Kasumi-1 (cell line): ENCODE measurements around the gene CYB5RL.
"Not testable (repeated sequence)": the region's sequence is repeated elsewhere in the genome, so short reads cannot be mapped to it uniquely, and the experiment has no call there.

ENCODE experiments used
- DNase-seq, 2 experiments: peaks; one replicate each; lab custom pipeline; 2025; lab: John Stamatoyannopoulos, UW

CYB5RL gene

DNA sequence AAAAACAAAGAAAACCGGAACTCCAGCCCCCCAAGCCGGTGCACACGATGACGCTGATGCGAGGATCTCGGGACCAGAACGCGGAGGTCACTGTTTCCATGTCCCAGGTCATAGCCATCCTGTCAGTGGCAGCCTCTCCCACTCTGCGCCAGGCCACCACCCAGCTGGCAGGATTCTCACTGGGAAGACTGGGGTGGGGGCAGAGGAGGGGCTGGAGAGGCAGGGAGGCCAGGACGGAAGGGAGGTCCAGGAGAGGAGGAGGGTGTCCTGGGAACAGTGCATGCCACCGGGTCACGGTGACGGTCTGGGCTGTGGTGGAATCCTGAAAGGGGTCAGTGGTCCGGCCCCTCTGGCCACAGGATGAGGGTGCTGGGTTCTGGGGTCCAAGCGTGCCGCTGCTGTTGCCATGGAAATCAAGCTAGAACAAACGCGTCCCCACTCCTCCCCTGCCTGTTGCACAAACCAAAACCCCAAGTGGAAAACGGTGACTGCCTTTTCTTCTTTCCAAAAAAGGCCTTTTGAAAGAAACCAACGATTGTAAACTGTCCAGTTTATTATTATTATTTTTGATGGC is 26.2 kb upstream of the CYB5RL start:
- DNase-seq = no peak

DNA sequence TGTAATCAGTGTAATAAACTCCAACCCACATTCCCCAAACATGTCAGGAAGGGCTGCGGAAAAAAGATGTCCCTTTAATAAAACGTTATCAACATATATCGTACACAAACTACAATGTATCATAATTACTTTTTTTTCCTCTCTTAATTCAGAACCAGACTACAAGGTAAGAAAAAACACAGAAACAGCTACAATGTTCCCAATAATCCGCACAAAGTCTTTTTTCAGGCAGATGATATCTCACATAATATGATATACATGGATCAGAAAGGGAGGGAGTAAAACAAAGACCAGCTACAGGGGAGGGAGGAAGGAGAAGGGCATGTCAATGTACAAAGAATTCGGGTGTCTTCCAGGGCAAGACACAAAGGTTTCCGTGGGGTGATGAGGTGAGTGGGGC is 25.5 kb upstream of the CYB5RL start:
- no peak for DNase-seq

DNA sequence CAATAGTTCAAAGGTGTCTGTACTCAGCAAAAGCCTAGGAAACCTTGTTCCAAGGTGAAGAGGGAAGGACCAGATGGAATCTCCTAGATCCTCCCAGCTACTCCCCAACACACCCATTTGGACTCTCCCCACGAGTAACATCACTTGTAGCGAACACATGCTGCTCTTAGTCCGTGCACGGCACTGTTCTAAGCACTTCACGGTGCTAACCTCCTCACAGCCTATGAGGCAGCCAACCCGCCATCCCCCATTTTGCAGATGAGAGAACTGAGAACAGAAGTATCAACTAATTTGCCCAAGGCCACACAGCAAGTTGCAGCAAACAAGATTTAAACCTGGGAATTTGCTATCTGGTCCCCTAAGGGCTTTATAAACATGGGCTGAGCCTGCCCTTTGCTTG is 24.4 kb upstream of the CYB5RL start:
- no peak for DNase-seq

GRCh38 chr1:54223441-54224202 is 23.8 kb upstream of the CYB5RL start:
- no peak for DNase-seq

GRCh38 chr1:54222711-54223110 is 22.9 kb upstream of the CYB5RL start:
- DNase-seq = no peak

- no peak for DNase-seq
Observed at GRCh38 chr1:54221867-54222484, 22.1 kb upstream of the CYB5RL start.

GRCh38 chr1:54221113-54221834 is 21.4 kb upstream of the CYB5RL start:
- peak in 1 of 2 experiments; percentile 3 for DNase-seq

- peak; percentile 81 to 83 for DNase-seq
Observed at GRCh38 chr1:54220004-54220811, 20.4 kb upstream of the CYB5RL start.

DNA sequence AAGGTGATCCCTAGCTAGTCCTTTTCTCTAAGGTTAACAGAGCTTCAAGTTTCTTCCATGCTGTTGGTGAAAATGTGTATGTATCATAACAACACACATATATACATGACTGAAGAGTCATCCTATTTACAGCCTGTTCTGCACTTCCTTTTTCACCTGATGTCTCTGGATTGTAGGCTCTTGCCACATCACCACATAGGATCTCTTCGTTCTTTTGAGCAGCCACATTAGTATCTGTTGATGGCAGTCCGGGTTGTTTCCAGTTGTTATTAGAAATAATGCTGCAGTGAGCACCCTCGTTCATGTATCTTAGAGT is 19.8 kb upstream of the CYB5RL start:
- no peak for DNase-seq

DNA sequence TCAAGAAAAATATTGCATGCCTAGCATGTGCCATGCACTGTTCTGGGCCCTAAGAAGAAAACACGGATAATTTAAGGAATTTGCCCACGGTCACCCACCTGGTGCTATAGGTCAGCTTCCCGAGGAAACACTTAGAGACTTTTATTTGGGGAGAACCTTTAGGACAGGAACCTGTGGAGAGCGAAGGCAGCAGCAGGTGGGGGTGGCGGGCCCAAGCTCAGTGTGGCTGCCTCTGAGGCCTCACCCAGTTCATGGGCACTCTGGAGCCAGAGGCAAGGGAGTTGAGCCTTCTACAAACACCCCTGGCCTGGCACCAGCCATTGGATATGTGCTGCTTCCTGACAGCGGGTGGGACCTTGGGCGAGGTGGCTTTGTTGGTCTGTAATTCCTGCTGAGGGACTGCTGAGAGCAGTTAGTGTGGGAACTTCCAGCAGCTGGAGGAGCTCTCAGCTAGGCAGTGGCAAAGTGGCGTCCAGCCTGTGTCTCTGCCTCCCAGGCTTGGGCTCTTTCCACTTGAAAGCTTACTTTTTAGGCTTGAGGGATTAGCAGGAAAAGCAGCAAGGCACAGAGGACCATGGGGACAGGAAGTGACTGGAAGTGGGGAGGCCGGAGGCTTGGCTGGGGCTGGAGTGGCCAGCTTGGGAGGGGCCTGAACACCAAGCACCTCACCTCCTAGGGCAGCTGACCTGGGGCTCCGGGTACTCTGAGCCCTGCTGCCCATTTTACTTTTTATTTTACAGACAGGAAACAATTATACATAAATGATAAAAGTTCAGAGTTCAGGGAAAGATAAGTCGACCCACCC is 19.3 kb upstream of the CYB5RL start:
- no peak for DNase-seq

GRCh38 chr1:54215523-54215922 is 15.7 kb upstream of the CYB5RL start:
- no peak for DNase-seq

DNA sequence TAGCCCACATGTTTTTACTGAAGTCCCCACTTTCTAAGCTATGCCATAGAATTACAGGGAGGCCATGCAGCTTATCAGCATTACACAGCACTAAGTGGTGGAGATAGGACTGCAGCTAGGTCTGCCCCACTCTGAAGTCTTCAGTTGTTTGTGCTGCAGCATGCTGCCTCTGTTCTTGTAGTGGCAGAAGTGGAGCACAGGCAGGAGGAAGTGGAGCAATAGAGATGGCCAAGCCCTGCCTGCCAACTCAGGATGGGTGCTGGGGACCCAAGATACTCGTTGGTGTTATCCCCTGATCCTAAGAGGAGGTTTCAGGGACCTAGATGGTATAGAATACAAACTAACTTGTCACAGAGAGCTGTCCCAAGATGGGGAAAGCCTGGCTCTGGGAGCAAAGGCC is 13.0 kb upstream of the CYB5RL start:
- DNase-seq = peak; percentile 50 to 52

- not testable (repeated sequence) for DNase-seq
Observed at GRCh38 chr1:54207896-54208295, 8.1 kb upstream of the CYB5RL start.

GRCh38 chr1:54207287-54207686 is 7.5 kb upstream of the CYB5RL start:
- no peak for DNase-seq

GRCh38 chr1:54204199-54204598 is 4.4 kb upstream of the CYB5RL start:
- no peak for DNase-seq

GRCh38 chr1:54200519-54200997 is 728 bp upstream of the CYB5RL start:
- no peak for DNase-seq

DNA sequence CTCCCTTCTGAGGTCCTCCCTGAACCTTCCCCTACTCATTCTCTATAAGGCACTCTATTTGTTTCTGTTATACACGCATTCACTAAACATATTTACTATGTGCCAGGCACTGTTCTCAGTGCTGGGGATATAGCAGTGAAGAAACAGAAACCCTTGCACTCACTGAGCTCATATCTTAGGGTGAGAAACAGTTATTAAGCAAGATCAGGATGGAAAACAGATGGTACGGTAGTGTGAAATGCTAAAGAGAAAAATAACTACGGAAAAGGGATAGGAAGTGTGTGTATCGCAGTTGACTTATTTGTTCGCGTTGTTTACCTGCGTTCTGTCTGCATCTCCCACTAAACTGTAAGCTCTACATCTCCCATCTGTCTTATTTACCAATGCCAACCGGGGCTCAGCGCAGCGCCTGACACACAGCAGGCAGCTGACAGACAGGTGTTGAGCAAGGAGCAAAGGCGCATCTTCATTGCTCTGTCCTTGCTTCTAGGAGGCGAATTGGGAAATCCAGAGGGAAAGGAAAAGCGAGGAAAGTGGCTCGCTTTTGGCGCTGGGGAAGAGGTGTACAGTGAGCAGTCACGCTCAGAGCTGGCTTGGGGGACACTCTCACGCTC is 572 bp downstream of the CYB5RL start:
- no peak for DNase-seq

- no peak for DNase-seq
Observed at GRCh38 chr1:54193453-54193852, 6.4 kb downstream of the CYB5RL start.

GRCh38 chr1:54191525-54191924 is 8.3 kb downstream of the CYB5RL start:
- no peak for DNase-seq

DNA sequence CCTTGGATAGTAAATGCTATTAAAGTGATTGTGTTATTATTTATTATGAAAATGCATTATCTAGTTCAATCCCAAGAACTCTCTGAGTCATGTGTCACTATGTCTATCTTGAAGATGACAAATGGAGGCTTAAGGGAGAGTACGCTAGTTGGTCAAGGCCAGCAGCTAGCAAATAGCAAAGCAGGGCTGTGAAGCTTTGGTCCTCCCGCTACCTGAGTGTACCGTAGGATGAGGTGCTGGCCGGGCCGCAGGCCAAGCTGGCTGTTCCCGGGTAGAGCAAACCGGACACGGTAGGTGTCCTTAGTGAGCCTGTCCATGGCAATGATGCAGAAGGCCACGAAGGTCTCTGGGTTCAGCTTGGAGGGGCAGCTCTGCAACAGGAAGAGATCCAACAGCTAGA is 9.3 kb downstream of the CYB5RL start:
- DNase-seq = no peak

- DNase-seq = no peak
Observed at GRCh38 chr1:54188291-54188690, 11.5 kb downstream of the CYB5RL start.
